Glomerular endothelial cell (primary cell): Measurements from ENCODE around the gene ABLIM2. TPM values are rescaled to one million over a fixed set of nuclear protein-coding genes. Genes with fewer than 3 reads are reported as not detected.

Source experiments
- DNase-seq: peaks from one replicate; pipeline ENCODE4 v3.0.0-alpha.2; 2011; ENCODE audit warnings: low read depth, low spot score; ENCODE audit errors: extremely low read depth
- total RNA-seq: library from RNA; depleted of rRNA; stranded (reverse); fragments of >200 nt; gene quantifications from 2 replicates; pipeline ENCODE4 v1.2.3, GENCODE V29; 2015

The ABLIM2 gene
- total RNA-seq, 1 donor from 2014 or later: 0.99 TPM

- DNase-seq: no peak
Observed at GRCh38 chr4:8159537-8160232, 1.1 kb upstream of the ABLIM2 start.

GRCh38 chr4:8157944-8158709, 486 bp downstream of the ABLIM2 start:
- no peak for DNase-seq

GRCh38 chr4:8157496-8157895, 1.1 kb downstream of the ABLIM2 start:
- DNase-seq: no peak

- DNase-seq: no peak
Observed at GRCh38 chr4:8156617-8157016, 2.0 kb downstream of the ABLIM2 start.

- DNase-seq: no peak
Observed at GRCh38 chr4:8155660-8156421, 2.8 kb downstream of the ABLIM2 start.

GRCh38 chr4:8155048-8155447, 3.6 kb downstream of the ABLIM2 start:
- DNase-seq: no peak

DNA sequence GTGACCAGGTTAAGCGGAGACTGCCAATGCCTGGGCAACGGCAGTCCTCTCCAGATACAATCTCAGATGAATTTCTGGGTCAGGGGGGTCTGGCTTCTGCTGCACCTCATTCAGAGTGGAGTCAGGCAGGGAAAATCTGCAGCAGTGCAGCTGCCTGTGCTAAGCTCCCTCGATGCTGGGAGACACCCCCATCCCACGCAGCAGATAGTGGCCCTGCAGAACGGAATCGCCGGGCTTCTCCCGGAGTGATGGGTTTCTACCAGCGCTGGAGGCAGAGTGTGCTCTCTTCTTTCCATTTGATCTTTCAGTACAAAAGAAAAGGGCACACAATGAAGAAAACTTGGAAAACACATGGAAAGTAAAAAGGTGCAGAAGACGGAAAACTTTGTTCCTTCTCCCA, 5.2 kb downstream of the ABLIM2 start:
- DNase-seq: no peak

DNA sequence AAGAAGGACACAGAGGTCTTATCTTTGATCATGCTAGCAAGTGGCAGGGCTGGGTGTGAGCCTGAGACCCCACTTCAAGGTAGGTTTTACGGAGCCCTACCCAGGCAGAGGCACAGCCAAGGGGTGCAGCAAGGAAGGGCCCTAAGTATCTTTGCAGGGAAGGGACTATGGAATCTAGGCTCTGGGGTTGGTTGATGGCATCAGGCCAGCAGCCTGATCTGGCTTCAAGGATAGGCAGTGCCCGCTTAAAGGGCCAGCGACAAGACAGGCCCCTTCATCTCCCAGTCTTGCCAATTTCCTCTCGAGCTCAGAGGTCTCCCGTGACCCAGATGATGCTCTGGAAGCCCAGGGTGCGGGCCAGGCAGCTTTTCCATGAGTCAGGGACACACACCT, 5.8 kb downstream of the ABLIM2 start:
- no peak for DNase-seq

DNA sequence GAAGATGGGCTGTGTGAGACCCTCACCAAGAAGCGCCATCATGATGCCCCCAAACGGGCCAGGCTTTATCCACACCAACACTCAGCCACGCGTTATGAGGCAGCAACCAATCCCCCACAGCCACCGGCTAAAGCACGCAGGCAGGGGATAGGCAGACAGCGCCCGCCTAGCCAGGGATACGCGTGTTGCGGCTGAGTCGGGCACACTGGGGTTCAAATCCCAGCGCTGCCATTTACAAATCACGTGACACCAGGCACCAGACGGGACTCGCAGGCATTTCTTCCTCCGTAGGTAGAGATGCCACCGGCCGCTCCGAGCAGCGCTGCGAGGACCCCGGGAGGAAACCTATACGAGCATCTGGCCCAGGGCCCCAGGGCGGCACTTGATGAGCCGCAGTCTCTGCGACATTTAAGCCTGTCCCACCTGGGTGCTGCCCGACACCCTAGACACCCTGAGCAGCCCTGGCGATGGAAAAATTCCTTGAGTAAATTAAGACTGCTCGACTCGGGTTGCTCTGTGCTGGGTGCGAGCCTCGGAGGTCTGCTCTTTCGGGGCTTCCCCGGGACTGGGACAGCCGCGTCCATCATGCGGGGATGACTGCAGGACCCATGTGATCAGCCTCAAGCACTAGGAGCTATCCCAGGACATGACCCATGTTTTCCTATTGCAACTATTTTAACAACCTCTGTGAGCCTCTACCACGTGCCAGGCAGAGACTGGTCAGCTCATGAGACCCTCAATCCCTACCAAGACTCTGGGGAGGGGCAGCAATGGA, 6.3 kb downstream of the ABLIM2 start:
- no peak for DNase-seq

DNA sequence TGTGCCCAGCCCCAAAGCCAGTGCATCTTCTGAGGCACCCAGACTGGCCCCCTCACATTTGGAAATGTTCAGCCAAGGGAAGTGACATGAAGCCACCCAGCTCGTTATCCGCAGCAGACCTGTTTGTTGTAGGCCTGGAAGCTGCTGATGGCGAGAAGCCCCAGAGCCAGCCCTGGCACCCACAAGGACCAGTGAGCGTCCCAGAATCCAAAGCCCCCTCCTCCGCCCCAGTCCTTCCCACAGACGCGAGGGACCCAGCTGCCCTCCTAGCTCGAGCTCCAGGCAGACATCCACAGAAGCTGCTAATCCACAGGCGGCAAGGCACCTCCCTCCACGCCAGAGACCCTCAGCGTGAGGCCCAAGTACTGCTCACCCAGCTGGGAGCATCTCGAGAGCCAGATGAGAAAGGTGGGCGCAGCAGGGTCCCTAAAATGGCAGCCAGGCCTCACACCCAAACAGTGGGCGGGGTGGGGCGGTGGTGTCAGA, 7.4 kb downstream of the ABLIM2 start:
- DNase-seq: no peak

DNA sequence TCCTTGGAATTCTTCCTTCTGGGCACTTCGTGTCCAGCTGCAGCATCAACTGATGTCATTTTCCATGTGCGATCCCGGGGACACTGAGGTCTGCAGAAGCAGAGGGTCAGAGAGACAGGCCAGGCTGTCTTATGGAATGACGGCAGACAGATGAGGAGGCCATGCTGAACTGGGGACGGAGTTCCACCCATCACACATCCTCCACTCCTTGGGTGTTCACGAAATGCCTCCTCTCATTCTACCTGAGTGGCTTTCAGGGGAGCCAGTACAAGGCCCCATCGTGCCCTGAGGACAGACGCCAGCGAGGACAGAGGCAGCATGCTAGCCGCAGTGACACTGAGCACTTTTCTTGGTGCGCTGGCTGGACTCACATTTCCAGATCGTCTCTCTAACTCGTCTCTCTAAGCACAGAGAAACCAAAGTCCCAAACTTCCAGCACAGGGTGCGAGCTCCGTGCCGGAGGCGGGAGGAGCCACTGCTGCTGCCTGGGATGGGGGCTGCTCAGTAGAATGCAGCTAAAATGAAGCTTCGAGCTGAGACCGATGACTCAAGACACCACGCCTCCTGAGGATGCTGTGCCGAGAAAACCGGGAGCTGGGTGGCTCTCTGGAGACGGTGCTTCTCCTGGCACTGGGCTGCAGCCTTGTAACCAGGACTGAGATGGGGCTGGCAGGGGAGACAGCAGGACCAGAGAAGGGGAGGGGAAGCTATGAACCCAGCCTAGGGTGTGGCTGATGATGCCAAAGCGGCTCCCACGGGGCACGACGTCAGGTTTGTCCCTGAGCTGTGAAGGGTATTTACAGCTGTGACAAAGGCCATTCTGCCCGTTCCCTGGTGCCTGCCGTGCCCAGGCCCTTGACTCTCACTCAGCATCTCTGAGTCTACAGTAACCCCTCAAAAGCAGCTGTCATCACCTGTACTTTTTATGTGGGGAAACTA, 8.2 kb downstream of the ABLIM2 start:
- DNase-seq: no peak

GRCh38 chr4:8149664-8150063, 8.9 kb downstream of the ABLIM2 start:
- no peak for DNase-seq

DNA sequence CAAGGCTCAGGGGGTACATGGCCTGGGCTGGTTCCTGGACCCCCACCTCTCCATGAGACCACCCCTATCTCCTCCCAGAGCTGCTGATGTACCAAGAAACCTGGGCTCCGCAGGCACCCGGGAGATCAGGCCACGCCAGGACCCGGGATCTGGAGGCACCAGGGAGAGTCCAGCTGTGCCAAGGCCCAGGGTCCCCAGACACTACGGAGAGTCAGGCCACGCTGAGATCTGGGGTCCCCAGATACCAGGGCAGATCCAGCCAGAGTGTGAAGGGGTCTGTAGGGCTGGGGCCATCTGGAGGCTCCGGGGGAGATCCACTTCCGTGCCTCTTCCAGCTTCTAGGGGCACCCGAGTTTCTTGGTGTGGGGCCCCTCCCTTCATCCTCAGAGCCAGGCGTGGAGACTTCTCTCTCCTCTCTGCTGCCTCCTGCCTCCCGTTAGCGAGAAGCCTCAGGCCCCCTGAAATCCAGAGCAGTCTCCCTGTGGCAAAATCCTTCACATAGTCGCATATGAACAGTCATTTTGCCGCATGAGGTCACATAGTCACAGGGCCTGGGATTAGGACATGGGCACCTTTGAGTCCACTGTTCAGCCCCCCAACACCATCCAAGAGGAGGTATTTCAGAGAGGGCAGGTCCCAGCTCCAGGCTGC, 9.7 kb downstream of the ABLIM2 start:
- no peak for DNase-seq

GRCh38 chr4:8148159-8148558, 10.5 kb downstream of the ABLIM2 start:
- no peak for DNase-seq

DNA sequence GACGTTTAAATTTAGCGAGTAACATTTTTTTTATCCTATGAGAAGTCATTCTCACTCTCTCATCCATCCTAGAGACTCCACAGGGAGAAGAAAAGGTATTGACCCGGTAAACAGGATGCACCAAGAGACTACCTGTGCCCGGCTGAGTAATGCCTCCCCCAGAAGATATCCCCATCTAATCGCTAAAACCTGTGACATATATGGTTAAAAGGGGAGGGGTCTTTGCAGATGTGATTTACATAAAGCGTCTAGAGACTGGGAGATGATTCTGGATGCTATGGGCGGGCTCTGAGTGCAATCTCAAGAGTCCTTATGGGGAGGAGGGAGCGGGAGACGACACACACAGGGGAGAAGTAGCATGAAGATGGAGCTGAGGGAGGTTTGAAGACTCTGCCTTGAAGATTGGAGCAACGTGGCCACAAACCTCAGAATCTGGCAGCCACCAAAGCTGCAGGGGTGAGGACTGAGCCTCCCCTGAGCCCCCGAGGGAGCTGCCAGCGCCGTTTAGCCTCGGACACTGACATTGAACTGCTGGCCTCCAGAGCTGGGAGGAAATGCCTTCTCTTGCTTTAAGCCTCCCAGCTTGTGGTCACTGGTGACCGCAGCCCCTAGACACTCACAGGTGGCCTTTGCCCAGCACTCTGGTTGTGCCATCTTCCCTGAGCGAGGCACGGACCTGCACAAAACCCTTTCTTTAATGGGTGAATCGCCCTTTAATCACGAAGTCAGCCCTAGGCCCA, 11.2 kb downstream of the ABLIM2 start:
- DNase-seq: no peak

- no peak for DNase-seq
Observed at GRCh38 chr4:8146157-8146556, 12.5 kb downstream of the ABLIM2 start.

DNA sequence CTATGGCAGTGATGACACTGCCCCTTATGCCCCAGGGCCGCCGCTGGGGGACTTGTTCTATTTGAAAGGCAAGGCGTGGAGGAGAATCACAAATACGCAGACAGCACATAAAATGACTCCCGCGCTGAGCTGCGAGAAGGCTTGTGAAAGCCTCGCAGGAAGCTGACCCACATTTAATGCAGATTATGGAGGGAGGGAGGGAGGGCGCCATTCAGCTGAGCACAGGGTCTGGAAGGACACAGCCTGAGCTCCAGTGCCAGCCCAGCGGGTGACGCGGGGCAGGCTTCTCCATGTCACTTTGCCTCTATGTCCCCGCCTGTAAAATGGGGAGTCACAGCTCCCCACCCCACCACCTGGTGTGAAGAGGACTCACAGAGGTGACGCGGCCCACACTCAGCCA, 14.3 kb downstream of the ABLIM2 start:
- DNase-seq: no peak

- no peak for DNase-seq
Observed at GRCh38 chr4:8143392-8144140, 15.0 kb downstream of the ABLIM2 start.
